Measurements from ENCODE around the gene EXOSC6.
"Not testable (repeated sequence)": the region's sequence is repeated elsewhere in the genome, so short reads cannot be mapped to it uniquely, and the experiment has no call there.

The EXOSC6 gene

DNA sequence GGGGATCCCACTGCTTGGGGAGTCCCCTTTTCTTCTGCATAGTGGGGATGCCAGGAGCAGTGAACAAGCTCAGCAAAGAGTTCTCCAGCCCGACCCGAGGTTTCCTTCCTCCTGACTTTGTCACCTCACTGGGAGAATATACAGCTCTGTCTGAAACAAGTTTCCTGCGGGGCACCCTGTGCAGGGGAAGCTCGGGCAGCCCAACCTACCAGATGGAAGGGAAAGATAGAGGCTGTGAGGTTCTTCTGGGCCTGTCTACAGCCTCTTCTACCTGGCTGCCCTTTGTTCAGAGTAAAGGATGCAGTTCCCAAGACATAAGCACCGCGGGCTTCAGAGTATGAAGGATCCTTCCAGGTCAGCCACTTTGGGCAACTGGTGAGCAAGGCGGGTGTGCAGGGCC lies 54.1 kb downstream of the EXOSC6 start:
- not testable (repeated sequence) for DNase-seq
